ENCODE data around the gene TM7SF2. TPM values are rescaled to one million over a fixed set of nuclear protein-coding genes. Genes with fewer than 3 reads are reported as not detected.
A peak's percentile ranks its signal among the peaks of the same experiment; 100 is the strongest.

Gene TM7SF2
- total and polyA plus RNA-seq, 2 of the 13 experiments (the other 11 are each of a cell fraction or from before 2014, with no cell fraction given): 56.0 to 66.9 TPM

DNA sequence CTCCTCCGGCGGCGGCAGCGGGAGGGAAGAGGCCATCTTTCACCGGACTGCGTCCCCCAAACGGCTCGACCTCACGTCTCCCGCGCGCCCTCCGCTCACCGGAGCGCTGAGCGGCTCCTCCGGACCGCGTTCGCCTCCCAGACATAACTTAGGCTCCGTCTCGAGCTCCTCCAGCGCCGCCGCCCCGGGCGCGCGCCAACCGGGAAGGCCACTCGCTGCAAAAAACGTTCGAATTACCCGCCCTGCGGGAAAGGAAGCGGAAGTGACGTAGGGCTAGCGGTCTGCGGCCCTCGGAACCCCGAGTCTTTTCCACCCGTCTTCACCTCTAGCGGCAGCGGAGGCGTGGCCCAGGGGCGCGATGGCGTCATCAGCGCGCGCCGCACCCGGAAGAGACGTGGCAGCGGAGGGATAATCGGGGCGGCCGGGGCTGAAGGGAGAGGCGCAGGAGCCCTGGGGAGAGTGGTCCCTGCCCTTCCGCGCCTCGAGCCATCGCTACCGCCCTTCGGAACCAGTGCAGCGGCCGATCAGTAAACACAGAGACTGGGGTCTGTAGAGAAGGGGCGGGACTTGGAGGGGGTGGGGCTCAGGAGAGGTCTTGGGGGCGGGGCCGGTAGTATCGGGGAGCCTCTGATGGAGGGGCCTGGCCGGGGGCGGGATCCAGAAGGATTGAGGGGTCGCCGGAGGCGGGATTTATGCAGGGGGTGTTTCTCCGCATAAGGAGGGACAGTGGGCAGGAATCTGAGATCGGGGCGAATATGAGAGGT is 27.7 kb upstream of the TM7SF2 start, which contains the start of the genes CDCA5 and ZFPL1 (continued):
- TF ChIP-seq TARDBP (CRISPR knock-in tag; IDR thresholded peaks at IDR 0.05) (peak; percentile 90), ZFX (CRISPR knock-in tag; IDR thresholded peaks at IDR 0.05; ENCODE audit: low read depth) (peak; percentile 89), TFE3 (CRISPR knock-in tag; IDR thresholded peaks at IDR 0.05) (peak; percentile 25; the same call in 1 of the 2 replicates), ZGPAT (CRISPR knock-in tag; IDR thresholded peaks at IDR 0.05) (peak; percentile 95), YEATS2 (CRISPR knock-in tag; IDR thresholded peaks at IDR 0.05; ENCODE audit: borderline replicate concordance) (peak; percentile 98), ZNF768 (CRISPR knock-in tag; IDR thresholded peaks at IDR 0.05) (peak; percentile 18; the same call in 1 of the 2 replicates), ZNF570 (CRISPR knock-in tag; IDR thresholded peaks at IDR 0.05; ENCODE audit: borderline replicate concordance) (no peak), KAT2B (IDR thresholded peaks at IDR 0.05; ENCODE audit: borderline replicate concordance, low read depth, low read length) (no peak), CREB3 (CRISPR knock-in tag; IDR thresholded peaks at IDR 0.05) (no peak), KLF13 (CRISPR knock-in tag; IDR thresholded peaks at IDR 0.05) (no peak)
- TF ChIP-seq, protein P1, sequence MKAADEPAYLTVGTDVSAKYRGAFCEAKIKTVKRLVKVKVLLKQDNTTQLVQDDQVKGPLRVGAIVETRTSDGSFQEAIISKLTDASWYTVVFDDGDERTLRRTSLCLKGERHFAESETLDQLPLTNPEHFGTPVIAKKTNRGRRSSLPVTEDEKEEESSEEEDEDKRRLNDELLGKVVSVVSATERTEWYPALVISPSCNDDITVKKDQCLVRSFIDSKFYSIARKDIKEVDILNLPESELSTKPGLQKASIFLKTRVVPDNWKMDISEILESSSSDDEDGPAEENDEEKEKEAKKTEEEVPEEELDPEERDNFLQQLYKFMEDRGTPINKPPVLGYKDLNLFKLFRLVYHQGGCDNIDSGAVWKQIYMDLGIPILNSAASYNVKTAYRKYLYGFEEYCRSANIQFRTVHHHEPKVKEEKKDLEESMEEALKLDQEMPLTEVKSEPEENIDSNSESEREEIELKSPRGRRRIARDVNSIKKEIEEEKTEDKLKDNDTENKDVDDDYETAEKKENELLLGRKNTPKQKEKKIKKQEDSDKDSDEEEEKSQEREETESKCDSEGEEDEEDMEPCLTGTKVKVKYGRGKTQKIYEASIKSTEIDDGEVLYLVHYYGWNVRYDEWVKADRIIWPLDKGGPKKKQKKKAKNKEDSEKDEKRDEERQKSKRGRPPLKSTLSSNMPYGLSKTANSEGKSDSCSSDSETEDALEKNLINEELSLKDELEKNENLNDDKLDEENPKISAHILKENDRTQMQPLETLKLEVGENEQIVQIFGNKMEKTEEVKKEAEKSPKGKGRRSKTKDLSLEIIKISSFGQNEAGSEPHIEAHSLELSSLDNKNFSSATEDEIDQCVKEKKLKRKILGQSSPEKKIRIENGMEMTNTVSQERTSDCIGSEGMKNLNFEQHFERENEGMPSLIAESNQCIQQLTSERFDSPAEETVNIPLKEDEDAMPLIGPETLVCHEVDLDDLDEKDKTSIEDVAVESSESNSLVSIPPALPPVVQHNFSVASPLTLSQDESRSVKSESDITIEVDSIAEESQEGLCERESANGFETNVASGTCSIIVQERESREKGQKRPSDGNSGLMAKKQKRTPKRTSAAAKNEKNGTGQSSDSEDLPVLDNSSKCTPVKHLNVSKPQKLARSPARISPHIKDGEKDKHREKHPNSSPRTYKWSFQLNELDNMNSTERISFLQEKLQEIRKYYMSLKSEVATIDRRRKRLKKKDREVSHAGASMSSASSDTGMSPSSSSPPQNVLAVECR (CRISPR knock-in tag; IDR thresholded peaks at IDR 0.05; ENCODE audit: borderline replicate concordance): peak; percentile 100
- TF ChIP-seq, protein P2, sequence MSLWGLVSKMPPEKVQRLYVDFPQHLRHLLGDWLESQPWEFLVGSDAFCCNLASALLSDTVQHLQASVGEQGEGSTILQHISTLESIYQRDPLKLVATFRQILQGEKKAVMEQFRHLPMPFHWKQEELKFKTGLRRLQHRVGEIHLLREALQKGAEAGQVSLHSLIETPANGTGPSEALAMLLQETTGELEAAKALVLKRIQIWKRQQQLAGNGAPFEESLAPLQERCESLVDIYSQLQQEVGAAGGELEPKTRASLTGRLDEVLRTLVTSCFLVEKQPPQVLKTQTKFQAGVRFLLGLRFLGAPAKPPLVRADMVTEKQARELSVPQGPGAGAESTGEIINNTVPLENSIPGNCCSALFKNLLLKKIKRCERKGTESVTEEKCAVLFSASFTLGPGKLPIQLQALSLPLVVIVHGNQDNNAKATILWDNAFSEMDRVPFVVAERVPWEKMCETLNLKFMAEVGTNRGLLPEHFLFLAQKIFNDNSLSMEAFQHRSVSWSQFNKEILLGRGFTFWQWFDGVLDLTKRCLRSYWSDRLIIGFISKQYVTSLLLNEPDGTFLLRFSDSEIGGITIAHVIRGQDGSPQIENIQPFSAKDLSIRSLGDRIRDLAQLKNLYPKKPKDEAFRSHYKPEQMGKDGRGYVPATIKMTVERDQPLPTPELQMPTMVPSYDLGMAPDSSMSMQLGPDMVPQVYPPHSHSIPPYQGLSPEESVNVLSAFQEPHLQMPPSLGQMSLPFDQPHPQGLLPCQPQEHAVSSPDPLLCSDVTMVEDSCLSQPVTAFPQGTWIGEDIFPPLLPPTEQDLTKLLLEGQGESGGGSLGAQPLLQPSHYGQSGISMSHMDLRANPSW (CRISPR knock-in tag; IDR thresholded peaks at IDR 0.05; ENCODE audit: borderline replicate concordance): peak; percentile 68; the same call in 1 of the 2 replicates
- TF ChIP-seq, protein P3, sequence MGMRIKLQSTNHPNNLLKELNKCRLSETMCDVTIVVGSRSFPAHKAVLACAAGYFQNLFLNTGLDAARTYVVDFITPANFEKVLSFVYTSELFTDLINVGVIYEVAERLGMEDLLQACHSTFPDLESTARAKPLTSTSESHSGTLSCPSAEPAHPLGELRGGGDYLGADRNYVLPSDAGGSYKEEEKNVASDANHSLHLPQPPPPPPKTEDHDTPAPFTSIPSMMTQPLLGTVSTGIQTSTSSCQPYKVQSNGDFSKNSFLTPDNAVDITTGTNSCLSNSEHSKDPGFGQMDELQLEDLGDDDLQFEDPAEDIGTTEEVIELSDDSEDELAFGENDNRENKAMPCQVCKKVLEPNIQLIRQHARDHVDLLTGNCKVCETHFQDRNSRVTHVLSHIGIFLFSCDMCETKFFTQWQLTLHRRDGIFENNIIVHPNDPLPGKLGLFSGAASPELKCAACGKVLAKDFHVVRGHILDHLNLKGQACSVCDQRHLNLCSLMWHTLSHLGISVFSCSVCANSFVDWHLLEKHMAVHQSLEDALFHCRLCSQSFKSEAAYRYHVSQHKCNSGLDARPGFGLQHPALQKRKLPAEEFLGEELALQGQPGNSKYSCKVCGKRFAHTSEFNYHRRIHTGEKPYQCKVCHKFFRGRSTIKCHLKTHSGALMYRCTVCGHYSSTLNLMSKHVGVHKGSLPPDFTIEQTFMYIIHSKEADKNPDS (CRISPR knock-in tag; IDR thresholded peaks at IDR 0.05): 0 out of 2 replicates have a peak, but pooled peaks have one; percentile 53

All from HepG2 (cell line).